ENCODE results near the gene JPH3.

JPH3 gene

DNA sequence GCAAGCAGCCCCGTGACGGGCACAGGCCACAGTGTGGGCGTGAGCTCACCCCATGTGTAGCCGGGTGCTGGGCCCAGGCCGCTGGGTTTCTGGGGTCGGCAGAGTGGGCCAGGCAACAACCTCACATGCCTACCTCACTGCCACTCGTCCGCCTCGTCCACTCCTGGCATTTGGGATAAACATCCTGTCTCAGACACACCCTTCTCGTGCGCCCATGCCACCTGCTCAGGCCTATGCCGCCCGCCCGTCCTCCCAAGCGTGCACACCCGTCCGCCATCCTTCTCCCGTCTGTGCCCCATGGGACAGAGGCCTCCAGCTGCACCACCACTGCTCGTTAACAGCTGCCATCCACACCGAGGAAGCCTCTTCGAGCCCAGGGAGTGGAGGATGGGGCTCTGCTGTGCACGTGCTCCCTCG lies 99.2 kb downstream of the JPH3 start:
- Mint-ChIP-seq H3K36me3 (ENCODE audit: low read depth) (peaks cover 13% of the 10 kb centered on the region), H3K27me3 (ENCODE audit: low read depth, poor library complexity) (peaks cover 3% of the 10 kb centered on the region), H3K4me3 (no peak overlapping the region), H3K27ac (no peak overlapping the region), H3K9me3 (no peaks in the 10 kb centered on the region), H3K4me1 (peaks cover 33% of the 10 kb centered on the region)
- TF ChIP-seq, protein P1, sequence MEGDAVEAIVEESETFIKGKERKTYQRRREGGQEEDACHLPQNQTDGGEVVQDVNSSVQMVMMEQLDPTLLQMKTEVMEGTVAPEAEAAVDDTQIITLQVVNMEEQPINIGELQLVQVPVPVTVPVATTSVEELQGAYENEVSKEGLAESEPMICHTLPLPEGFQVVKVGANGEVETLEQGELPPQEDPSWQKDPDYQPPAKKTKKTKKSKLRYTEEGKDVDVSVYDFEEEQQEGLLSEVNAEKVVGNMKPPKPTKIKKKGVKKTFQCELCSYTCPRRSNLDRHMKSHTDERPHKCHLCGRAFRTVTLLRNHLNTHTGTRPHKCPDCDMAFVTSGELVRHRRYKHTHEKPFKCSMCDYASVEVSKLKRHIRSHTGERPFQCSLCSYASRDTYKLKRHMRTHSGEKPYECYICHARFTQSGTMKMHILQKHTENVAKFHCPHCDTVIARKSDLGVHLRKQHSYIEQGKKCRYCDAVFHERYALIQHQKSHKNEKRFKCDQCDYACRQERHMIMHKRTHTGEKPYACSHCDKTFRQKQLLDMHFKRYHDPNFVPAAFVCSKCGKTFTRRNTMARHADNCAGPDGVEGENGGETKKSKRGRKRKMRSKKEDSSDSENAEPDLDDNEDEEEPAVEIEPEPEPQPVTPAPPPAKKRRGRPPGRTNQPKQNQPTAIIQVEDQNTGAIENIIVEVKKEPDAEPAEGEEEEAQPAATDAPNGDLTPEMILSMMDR (IDR thresholded peaks at IDR 0.05) = no peak
- no peak for DNase-seq

DNA sequence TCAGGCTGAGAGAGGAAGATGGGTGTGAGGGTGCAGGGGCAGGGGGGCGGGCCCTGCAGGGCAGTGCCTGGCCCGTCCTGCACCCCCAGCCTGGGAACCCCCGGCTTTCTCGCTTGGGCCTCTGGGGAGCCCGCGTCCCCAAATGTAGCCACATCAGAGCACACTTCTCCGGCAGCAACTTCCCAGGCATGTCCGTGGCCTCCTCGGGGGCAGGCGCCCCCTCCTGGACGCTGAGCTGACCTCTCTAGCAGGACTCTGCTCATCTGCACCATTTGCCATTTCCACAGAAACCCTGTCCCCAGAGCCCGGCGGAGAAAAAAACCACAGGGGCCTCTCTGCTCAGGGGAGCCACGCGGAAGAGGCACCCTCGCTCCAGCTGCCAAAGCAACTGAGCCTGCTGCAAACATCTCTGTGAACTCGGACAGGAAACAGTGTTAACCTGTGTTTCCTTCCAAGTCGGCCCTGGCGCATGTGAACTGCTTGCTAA lies 100.1 kb downstream of the JPH3 start:
- Mint-ChIP-seq H3K4me1 (peaks cover 38% of the 10 kb centered on the region), H3K27me3 (ENCODE audit: low read depth, poor library complexity) (peaks cover 3% of the 10 kb centered on the region), H3K27ac (peak overlapping the region; percentile 29), H3K9me3 (no peaks in the 10 kb centered on the region), H3K36me3 (ENCODE audit: low read depth) (peaks cover 9% of the 10 kb centered on the region), H3K4me3 (no peak overlapping the region)
- TF ChIP-seq, protein P1 (IDR thresholded peaks at IDR 0.05) = peak; percentile 58
- DNase-seq = peak; percentile 67

DNA sequence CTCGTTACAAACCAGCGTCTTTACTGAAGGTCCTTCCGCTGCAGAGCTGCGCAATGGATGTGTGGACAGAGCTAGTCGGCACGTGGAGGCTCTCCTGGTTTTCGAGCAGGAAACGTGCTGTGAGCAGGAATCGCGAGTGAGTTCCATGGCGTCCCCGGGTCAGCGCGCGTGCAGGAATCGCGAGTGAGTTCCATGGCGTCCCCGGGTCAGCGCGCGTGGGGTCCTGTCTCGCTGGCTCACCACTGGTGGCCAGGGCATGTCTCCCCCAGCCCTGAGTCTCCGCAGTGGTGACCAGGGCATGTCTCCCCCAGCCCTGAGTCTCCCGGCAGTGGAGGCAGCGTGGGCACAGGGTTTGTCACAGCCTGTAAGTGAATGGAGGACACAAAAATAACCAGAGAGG lies 100.8 kb downstream of the JPH3 start:
- Mint-ChIP-seq H3K4me3 (no peak overlapping the region), H3K36me3 (ENCODE audit: low read depth) (peaks cover 13% of the 10 kb centered on the region), H3K4me1 (peaks cover 41% of the 10 kb centered on the region), H3K9me3 (no peaks in the 10 kb centered on the region), H3K27ac (peak overlapping the region; percentile 64), H3K27me3 (ENCODE audit: low read depth, poor library complexity) (peaks cover 3% of the 10 kb centered on the region)
- no peak for DNase-seq
- TF ChIP-seq, protein P1 (IDR thresholded peaks at IDR 0.05) = no peak

DNA sequence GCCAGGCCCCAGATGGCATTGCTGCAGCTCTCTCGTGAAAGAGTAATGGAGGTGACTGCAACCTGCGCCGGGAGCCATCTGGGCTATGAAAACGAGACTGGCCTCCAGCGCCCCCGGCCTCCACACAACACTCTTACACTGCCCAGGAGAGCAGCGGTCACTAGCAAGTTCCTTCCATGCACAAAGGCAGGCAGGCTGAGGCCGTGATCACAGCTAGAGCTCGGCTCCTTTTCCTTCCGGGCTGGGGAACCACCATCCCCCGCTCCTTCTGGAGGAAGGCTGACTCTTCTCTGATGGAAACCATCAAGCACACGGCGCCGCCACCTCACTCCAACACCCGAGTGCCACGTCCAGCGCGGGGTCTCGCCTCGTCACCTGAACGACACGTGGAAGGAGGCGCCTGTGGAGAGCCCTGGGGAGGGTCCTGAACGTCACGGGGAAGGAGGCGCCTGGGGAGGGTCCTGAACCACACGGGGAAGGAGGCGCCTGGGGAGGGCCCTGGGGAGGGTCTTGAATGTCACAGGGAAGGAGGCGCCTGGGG lies 101.6 kb downstream of the JPH3 start:
- H3K27me3 Mint-ChIP-seq (ENCODE audit: low read depth, poor library complexity) = peaks cover 3% of the 10 kb centered on the region
- TF ChIP-seq, protein P1 (IDR thresholded peaks at IDR 0.05) = no peak

DNA sequence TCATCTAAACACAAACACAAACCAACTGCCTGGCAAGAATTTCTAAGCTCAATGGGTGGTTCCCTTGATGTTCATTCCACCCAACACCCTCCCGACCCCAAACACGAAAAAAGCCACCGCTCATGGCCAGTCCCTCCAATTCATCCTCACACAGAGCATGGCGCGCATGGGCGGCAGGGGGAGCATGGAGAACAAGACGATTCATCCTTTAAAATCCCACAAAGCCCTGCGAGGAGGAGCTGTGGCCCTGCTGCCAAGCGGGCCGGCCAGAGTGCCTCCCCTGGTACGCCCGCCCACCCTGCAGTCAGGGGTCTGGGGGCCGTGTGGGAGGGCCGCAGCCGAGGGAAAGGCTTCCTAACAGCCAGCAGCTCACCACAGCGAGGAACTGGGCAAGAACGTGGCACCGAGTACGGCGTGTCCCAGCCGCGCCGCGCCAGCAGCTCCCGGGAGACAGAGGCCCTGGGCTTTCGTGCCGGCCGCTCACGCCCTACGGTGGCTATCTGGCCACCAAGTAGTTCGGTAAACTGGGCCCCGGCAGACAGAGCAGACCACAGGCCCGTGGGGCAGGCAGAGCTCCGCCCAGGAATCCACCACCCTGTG lies 102.5 kb downstream of the JPH3 start:
- peaks cover 19% of the 10 kb centered on the region for H3K36me3 Mint-ChIP-seq (ENCODE audit: low read depth)
- H3K27ac Mint-ChIP-seq = peak overlapping the region; percentile 96
- TF ChIP-seq, protein P1 (IDR thresholded peaks at IDR 0.05) = no peak
- no peaks in the 10 kb centered on the region for H3K9me3 Mint-ChIP-seq
- DNase-seq = no peak
- H3K4me3 Mint-ChIP-seq = no peak overlapping the region
- H3K27me3 Mint-ChIP-seq (ENCODE audit: low read depth, poor library complexity) = peaks cover 3% of the 10 kb centered on the region
- H3K4me1 Mint-ChIP-seq = peaks cover 48% of the 10 kb centered on the region

More for the DNA sequence above, 101.6 kb downstream of the JPH3 start:
- peaks cover 48% of the 10 kb centered on the region for H3K4me1 Mint-ChIP-seq
- no peak overlapping the region for H3K4me3 Mint-ChIP-seq
- DNase-seq = no peak
- H3K9me3 Mint-ChIP-seq = no peaks in the 10 kb centered on the region
- peak overlapping the region; percentile 64 for H3K27ac Mint-ChIP-seq
- peaks cover 20% of the 10 kb centered on the region for H3K36me3 Mint-ChIP-seq (ENCODE audit: low read depth)
